HG03558 (cell line): ENCODE data around the gene AKNAD1.
"Not testable (repeated sequence)": the region's sequence is repeated elsewhere in the genome, so short reads cannot be mapped to it uniquely, and the experiment has no call there.

ENCODE experiments used
- ATAC-seq: cut with Tn5 transposase; IDR thresholded peaks from one replicate; pipeline ENCODE4 v1.9.1; 2021; ENCODE audit warnings: moderate number of reproducible peaks; ENCODE audit not compliant: unreplicated experiment; ENCODE audit errors: extremely low read depth

Gene AKNAD1

DNA sequence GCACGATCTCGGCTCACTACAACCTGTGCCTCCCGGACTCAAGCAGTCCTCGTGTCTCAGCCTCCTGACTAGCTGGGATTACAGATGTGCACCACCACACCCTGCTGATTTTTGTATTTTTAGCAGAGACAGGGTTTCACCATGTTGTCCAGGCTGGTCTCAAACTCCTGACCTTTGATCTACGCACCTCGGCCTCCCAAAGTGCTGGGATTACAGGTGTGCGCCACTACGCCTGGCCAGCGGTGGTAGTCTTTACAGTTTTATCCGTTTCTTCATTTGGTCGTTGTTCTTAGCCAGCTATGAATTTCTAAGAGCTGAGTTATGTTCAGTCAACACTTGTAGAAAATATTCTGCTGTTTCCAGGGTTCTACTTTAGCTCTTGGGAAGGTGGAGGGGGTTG is 53.3 kb downstream of the AKNAD1 start:
- ATAC-seq: no peak

DNA sequence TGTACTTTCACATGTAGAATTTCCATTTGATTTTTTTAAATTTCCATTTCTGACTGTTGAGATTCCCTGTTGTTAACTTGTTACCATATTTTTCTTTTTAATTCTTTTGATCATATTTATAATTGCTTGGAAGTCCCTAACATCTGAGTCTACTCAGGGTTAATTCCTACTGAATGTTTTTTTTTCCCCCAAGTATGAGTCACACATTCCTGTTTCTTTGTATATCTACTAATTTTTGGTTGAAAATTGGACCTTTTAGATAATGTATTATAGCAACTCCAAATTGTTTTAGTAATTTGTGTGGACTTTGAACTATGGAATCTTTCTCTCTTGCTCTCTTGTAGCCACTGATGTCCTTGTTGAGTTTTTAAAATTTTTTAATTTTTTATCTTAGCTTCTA is 55.8 kb downstream of the AKNAD1 start:
- no peak for ATAC-seq

DNA sequence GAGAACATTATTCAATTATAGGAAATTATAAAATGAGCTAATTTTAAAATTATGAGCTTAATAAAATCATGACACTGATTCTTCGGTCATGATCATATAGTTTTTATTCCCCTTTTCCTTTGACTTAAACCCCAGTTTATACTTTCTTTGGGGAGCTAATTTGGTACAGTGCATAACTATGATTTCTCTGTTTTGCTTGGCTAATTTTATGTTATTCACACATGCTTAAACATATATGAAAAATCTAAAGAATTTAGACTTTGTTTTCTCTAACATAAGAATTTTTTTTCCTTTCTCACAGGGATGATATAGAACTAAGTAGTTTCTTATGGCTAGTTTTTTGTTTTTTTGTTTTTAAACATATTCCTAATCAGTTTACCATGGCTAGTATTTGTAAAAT is 57.9 kb downstream of the AKNAD1 start:
- no peak for ATAC-seq

DNA sequence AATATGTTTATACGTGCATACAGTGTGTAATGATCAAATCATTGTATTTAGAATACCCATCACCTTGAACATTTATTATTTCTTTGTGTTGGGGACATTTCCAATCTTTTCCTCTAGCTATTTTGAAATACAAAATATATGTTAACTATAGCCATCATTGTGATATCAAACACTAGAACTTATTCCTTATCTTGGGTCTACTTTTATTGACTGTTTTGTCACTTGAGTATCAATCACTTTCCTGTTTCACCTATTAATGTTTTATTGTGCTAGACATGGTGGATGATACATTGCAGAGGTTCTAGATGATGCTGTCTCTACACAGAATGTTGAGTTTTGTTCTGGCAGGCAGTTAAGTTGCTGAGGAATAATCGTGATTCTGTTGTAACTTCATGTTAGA is 64.5 kb downstream of the AKNAD1 start:
- ATAC-seq: no peak

DNA sequence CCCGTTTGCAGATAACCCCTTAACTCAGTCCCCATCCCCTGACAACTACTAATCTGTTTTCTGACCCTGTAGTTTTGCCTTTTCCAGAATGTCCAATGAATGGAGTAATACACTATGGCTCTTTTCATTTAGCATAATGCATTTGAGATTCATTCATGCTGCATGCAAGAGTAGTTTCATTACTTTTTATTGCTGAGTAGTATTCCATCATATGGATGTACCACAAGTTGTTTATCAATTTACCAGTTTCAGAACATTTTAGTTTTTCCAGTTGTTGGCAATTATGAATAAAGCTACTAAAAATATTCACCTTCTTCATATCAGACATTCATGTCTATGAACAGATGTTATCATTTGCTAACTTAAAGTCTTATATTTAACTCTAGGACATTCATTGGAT is 65.1 kb downstream of the AKNAD1 start:
- ATAC-seq: no peak

DNA sequence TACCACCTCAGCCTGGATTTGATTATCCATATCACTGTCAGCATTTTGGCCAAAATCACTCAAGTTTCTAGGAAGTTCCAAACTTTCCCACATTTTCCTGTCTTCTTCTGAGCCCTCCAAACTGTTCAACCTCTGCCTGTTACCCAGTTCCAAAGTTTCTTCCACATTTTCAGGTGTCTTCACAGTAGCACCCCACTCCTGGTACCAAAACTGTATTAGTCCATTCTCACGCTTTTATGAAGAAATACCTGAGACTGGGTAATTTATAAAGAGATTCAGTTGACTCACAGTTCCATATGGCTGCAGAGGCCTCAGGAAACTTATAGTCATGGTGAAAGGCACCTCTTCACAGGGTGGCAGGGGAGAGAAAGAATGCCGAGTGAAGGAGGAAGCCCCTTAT is 71.0 kb downstream of the AKNAD1 start:
- no peak for ATAC-seq

DNA sequence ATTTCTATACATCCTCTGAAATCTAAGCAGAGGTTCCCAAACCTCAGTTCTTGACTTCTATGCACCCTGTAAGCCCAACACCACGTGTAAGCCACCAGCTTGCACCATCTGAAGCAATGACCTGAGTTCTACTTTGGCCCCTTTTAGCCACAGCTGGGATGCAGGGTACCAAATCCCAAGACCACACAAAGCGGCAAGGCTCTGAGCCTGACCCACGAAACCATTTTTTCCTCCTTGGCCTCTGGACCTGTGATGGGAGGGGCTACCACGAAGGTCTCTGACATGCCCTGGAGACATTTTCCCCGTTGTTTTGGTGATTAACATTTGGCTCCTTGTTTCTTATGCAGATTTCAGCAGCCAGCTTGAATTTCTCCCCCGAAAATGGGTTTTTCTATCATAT is 71.6 kb downstream of the AKNAD1 start:
- ATAC-seq: no peak

DNA sequence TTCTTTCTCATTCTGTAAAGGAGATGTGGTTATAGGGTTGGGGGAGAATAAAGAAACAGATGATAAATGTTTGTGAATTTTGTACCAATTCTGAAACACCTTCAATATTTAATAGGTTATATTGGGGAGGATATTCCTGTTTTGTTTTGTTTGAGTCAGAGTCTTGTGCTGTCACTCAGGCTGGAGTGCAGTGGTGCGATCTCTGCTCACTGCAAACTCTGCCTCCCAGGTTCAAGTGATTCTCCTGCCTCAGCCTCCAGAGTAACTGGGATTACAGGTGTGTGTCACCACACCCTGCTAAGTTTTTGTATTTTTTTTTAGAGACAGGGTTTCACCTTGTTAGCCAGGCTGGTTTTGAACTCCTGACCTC is 75.3 kb downstream of the AKNAD1 start:
- ATAC-seq: not testable (repeated sequence)

DNA sequence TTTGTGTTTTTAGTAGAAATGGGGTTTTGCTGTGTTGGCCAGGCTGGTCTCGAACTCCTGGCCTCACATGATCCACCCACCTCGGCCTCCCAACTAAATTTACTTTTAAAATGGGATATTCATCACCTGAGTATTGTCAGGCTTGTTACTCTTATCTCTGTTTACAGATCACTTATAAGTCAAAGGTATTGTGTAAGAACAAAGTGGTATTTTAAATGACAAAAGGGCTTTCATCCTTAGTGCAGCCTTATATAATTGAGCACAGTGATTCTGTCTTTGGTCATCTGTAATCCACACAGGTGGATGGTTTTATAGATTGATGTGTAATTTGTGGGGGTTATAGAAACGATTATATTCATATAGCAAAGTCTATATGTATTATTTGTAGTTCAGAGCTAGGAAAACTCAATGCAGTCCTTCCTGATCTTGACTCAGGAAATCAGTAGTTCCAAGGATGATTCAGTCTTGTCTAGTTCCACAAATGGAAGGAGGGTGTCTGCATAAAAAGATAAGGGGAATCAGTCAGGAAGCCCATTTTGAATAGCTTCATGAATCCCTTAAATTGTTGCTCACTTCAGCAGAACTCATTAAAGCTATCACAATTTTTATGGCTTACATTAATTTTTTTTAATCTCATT is 75.8 kb downstream of the AKNAD1 start:
- no peak for ATAC-seq

DNA sequence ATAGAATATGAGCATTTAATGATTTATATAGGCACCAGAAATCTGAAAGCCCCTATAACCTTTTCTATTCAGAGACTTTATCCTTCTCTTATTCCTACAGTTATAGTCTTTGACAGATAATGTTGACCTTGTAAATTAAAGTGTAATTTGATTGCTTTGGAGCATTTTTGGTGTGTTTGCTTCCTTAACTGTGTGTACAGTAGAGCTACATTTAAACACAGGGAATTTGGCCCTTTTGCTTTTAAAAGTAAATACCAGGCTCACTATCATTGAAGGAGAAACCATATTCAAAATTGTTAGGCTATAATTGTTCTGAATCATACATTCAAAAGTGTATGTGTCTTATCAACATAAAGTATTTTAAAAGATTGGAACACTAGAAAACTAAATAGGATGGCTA is 77.4 kb downstream of the AKNAD1 start:
- ATAC-seq: no peak

DNA sequence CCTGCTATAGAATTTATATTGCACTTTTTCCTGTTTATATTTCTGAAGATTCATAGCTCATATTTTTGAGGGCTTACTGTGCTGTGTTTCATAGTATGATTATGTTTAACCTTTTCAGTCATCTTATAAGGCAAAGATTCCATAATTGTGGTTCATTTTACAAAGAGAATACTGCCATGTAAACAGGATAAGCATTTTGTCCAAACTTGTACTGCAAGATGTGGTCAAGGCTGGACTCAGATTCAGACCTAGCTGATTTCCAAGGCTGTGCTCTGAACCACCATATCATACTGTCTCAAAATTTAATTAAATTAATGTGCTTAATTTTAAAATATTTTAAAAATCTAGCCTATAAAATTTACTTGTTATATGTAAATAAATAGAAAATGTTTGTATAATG is 79.1 kb downstream of the AKNAD1 start:
- no peak for ATAC-seq

DNA sequence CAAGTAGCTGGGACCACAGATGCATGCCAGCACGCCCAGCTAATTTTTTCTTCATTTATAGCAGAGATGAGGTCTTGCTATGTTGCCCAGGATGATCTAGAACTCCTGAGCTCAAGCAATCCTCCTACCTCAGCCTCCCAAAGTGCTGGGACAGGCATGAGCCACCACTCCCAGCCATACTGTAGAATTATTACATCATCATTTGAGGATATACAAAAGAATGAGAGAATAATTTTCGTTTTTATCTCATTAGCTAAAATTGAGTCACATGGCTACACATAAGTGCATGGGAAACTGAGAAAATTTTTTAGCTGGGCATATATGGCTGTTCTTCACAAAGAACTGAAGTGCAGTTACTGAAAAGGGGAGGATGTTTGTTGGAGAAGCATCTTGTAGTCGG is 89.2 kb downstream of the AKNAD1 start:
- ATAC-seq: no peak

DNA sequence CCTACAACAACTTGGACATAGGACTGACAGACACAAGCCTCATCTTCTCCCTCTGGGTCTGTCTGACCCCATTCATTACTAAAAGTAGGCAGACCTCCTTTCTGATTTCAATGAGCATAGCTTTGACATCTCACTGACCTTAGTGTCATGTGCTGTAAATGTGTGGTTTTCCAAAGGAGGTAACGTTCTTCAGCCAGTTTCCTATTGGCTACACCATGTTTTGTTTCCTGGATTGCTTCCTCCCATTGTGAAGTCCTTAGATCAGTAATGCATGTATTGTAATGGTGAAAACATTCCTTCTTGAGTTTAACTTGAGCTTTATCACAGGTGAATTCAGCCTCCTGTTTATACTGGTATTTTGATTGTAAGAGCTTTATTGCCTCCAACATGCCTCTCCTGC is 89.8 kb downstream of the AKNAD1 start:
- ATAC-seq: no peak
